K562 (cell line): ENCODE measurements around the gene TACR2. TPM values are rescaled to one million over a fixed set of nuclear protein-coding genes. Genes with fewer than 3 reads are reported as not detected.

Experiments
- ATF1 ChIP-seq, 2 experiments: fragments of 450-650 bp in 1 of 2; IDR thresholded peaks; 2 replicates each; pipeline ENCODE4 v1.6.1; 2016; ENCODE audit warnings: missing compliant biosample characterization in 1 of 2, missing genetic modification characterization in 1 of 2
- CBFA2T3 ChIP-seq: fragments of 450-650 bp; IDR thresholded peaks from 2 replicates; pipeline ENCODE4 v1.6.1; 2017
- FOXA1 ChIP-seq: fragments of 450-650 bp; IDR thresholded peaks from 2 replicates; pipeline ENCODE4 v1.6.1; 2016; ENCODE audit warnings: mild to moderate bottlenecking, borderline replicate concordance
- FOXK1 ChIP-seq: sonication (generic); formaldehyde crosslinking; IDR thresholded peaks from 2 replicates; pipeline ENCODE4 v1.8.0; 2022; ENCODE audit warnings: missing genetic modification reagents, mild to moderate bottlenecking, borderline replicate concordance
- FOXK2 ChIP-seq, 2 experiments: fragments of 450-650 bp; IDR thresholded peaks in 1 of 2; conservative IDR thresholded peaks in 1 of 2; 2 replicates each; pipeline ENCODE4 v1.6.1; 2016; ENCODE audit warnings: low read depth in 2 of 2, mild to moderate bottlenecking in 1 of 2
- HEY1 ChIP-seq: fragments of 250-450 bp; sonication (Bioruptor Pico); IDR thresholded peaks from 2 replicates; pipeline ENCODE4 v1.5.0; 2020; ENCODE audit warnings: mild to moderate bottlenecking, moderate library complexity, borderline replicate concordance
- LCOR ChIP-seq: sonication (generic); formaldehyde crosslinking; IDR thresholded peaks from 2 replicates; pipeline ENCODE4 v1.8.0; 2022; ENCODE audit warnings: mild to moderate bottlenecking, missing genetic modification reagents
- MEF2D ChIP-seq: conservative IDR thresholded peaks from 2 replicates; pipeline ENCODE4 v1.6.1; 2016; ENCODE audit warnings: low read depth, missing genetic modification characterization, missing compliant biosample characterization
- MTA1 ChIP-seq: fragments of 450-650 bp; IDR thresholded peaks from 2 replicates; pipeline ENCODE4 v1.6.1; 2017; ENCODE audit warnings: borderline replicate concordance
- NBN ChIP-seq: fragments of 450-650 bp; IDR thresholded peaks from 2 replicates; pipeline ENCODE4 v1.6.1; 2016; ENCODE audit warnings: low read depth, mild to moderate bottlenecking
- NEUROD1 ChIP-seq: fragments of 150-350 bp; IDR thresholded peaks from 2 replicates; pipeline ENCODE4 v1.6.1; 2014; ENCODE audit warnings: borderline replicate concordance, low read length, low read depth; ENCODE audit not compliant: partially characterized antibody
- NFE2L1 ChIP-seq: fragments of 450-650 bp; IDR thresholded peaks from 2 replicates; pipeline ENCODE4 v1.6.1; 2016; ENCODE audit warnings: missing genetic modification characterization, low read depth, mild to moderate bottlenecking, missing compliant biosample characterization, moderate library complexity, borderline replicate concordance
- RB1 ChIP-seq: fragments of 450-650 bp; IDR thresholded peaks from 2 replicates; pipeline ENCODE4 v1.6.1; 2017; ENCODE audit warnings: low read depth, mild to moderate bottlenecking
- RBBP5 ChIP-seq: fragments of 200-600 bp; sonication (generic); IDR thresholded peaks from 2 replicates; pipeline ENCODE4 v1.6.1; 2012; ENCODE audit warnings: borderline replicate concordance, mild to moderate bottlenecking, low read length, control low read depth, inconsistent platforms; ENCODE audit not compliant: insufficient read depth, poor library complexity, severe bottlenecking
- RBM15 ChIP-seq: fragments of 200-400 bp; formaldehyde crosslinking; IDR thresholded peaks from 2 replicates; pipeline ENCODE4 v1.6.1; 2018; ENCODE audit warnings: mild to moderate bottlenecking, low read length, moderate library complexity; ENCODE audit not compliant: insufficient read depth
- SOX6 ChIP-seq: fragments of 450-650 bp; IDR thresholded peaks from 2 replicates; pipeline ENCODE4 v1.6.1; 2014; ENCODE audit warnings: mild to moderate bottlenecking
- XRCC5 ChIP-seq: fragments of 200-400 bp; formaldehyde crosslinking; IDR thresholded peaks from 2 replicates; pipeline ENCODE4 v1.6.1; 2017; ENCODE audit warnings: low read depth, mild to moderate bottlenecking, low read length
- ZEB2 ChIP-seq: fragments of 450-650 bp; IDR thresholded peaks from 2 replicates; pipeline ENCODE4 v1.6.1; 2016
- ZNF316 ChIP-seq: fragments of 450-650 bp; IDR thresholded peaks from 2 replicates; pipeline ENCODE4 v1.6.1; 2016
- polyA plus RNA-seq, 8 experiments: library from polyadenylated mRNA; depleted of rRNA in 4 of 8; stranded (reverse) in 5 of 8; unstranded in 3 of 8; fragments of >200 nt; fragmentation: Nextera tagmentation in 2 of 8; fragmentation: Illumina TruSeq in 1 of 8; extraction: Ambion mirVana in 2 of 8; extraction: Trizol in 1 of 8; gene quantifications; 2 replicates each; pipeline versions ENCODE4 v1.2.1 to v1.2.3, GENCODE V29; 2011 to 2014; ENCODE audit warnings: inconsistent platforms in 1 of 8, missing spikeins in 1 of 8
- total RNA-seq, 7 experiments: library from RNA; depleted of rRNA in 6 of 7; stranded (reverse); fragments of >200 nt in 6 of 7; fragmentation: Illumina TruSeq in 2 of 7; extraction: Trizol in 2 of 7; gene quantifications; 2 replicates each; pipeline versions ENCODE4 v1.2.1 to v1.2.3, GENCODE V29; 2011 to 2021; ENCODE audit warnings: low replicate concordance in 1 of 7
- TF ChIP-seq, protein P1 (sequence below): fragments of 450-650 bp; IDR thresholded peaks from 2 replicates; pipeline ENCODE4 v1.6.1; 2016; ENCODE audit warnings: low read depth, mild to moderate bottlenecking, moderate library complexity
- TF ChIP-seq, protein P2 (sequence below), 3 experiments: fragments of 200-800 bp in 1 of 3; fragments of 250-450 bp in 1 of 3; fragments of 450-650 bp in 1 of 3; sonication (Bioruptor Pico) in 1 of 3; sonication (Bioruptor generic) in 1 of 3; formaldehyde crosslinking in 1 of 3; IDR thresholded peaks; 2 replicates each; pipeline versions ENCODE4 v1.6.1 to v1.8.0; 2016 to 2022; ENCODE audit warnings: mild to moderate bottlenecking in 2 of 3, missing genetic modification characterization in 2 of 3, missing compliant biosample characterization in 1 of 3, moderate library complexity in 1 of 3
- TF ChIP-seq, protein P3 (sequence below): fragments of 200-800 bp; sonication (Bioruptor generic); IDR thresholded peaks from 2 replicates; pipeline ENCODE4 v1.6.1; 2017; ENCODE audit warnings: missing genetic modification characterization, missing compliant biosample characterization

TACR2 gene
- total and polyA plus RNA-seq, 9 of the 15 experiments (the other 6 are each of a cell fraction or from before 2014, with no cell fraction given) = not detected

DNA sequence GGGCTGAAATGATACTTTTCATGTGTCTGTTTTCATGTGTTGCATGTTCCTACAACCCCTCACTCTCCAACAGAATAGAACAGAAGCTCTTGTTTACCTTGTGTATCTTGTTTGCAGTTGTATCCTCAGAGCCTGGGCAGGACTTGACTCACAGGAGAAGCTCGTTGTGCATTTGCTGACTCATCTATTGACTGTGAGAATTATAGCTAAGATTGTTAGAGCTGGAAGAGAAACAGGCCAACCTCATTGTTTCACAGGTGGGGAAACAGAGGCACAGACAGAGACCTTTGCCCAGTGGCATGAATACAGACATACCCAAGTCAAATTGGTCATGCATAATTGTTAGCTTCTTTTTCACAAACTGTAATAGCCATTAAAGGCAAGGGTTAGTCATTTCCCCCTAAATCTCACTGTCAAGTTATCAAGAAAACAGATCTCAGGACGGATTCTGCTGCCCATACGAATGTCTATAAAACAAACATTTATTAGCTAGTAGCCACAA, 30.0 kb upstream of the TACR2 start (continued):
- TF ChIP-seq, protein P1, sequence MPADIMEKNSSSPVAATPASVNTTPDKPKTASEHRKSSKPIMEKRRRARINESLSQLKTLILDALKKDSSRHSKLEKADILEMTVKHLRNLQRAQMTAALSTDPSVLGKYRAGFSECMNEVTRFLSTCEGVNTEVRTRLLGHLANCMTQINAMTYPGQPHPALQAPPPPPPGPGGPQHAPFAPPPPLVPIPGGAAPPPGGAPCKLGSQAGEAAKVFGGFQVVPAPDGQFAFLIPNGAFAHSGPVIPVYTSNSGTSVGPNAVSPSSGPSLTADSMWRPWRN = peak; percentile 30; the same call in 1 of the 2 replicates
- TF ChIP-seq RBM15 (no peak), HEY1 (CRISPR knock-in tag) (0 out of 2 replicates have a peak, but pooled peaks have one; percentile 32), FOXK1 (CRISPR knock-in tag) (0 out of 2 replicates have a peak, but pooled peaks have one; percentile 76), NEUROD1 (peak; percentile 21), MEF2D (tag) (0 out of 2 replicates have a peak, but pooled peaks have one; percentile 35), CBFA2T3 (peak; percentile 24; the same call in 1 of the 2 replicates), ATF1 (CRISPR knock-in tag; IDR thresholded peaks at IDR 0.05) (no peak), ATF1 (tag; IDR thresholded peaks at IDR 0.05) (peak; percentile 46; the same call in 1 of the 2 replicates), ZNF316 (peak; percentile 99), NFE2L1 (peak; percentile 75), MTA1 (peak; percentile 47; the same call in 1 of the 2 replicates), RBBP5 (peak; percentile 38), LCOR (no peak), ZEB2 (0 out of 2 replicates have a peak, but pooled peaks have one; percentile 52), SOX6 (peak; percentile 83), XRCC5 (no peak), FOXK2 (conservative IDR thresholded peaks at IDR 0.05 in 1 of 2, IDR thresholded peaks at IDR 0.05 in 1 of 2; ENCODE audit: low read depth in 2 of 2) (peak; percentile 90 to 95), FOXA1 (peak; percentile 68), RB1 (no peak), NBN (peak; percentile 56; the same call in 1 of the 2 replicates)
- TF ChIP-seq, protein P2, sequence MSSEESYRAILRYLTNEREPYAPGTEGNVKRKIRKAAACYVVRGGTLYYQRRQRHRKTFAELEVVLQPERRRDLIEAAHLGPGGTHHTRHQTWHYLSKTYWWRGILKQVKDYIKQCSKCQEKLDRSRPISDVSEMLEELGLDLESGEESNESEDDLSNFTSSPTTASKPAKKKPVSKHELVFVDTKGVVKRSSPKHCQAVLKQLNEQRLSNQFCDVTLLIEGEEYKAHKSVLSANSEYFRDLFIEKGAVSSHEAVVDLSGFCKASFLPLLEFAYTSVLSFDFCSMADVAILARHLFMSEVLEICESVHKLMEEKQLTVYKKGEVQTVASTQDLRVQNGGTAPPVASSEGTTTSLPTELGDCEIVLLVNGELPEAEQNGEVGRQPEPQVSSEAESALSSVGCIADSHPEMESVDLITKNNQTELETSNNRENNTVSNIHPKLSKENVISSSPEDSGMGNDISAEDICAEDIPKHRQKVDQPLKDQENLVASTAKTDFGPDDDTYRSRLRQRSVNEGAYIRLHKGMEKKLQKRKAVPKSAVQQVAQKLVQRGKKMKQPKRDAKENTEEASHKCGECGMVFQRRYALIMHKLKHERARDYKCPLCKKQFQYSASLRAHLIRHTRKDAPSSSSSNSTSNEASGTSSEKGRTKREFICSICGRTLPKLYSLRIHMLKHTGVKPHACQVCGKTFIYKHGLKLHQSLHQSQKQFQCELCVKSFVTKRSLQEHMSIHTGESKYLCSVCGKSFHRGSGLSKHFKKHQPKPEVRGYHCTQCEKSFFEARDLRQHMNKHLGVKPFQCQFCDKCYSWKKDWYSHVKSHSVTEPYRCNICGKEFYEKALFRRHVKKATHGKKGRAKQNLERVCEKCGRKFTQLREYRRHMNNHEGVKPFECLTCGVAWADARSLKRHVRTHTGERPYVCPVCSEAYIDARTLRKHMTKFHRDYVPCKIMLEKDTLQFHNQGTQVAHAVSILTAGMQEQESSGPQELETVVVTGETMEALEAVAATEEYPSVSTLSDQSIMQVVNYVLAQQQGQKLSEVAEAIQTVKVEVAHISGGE (CRISPR knock-in tag; IDR thresholded peaks at IDR 0.05) = 0 out of 6 replicates have a peak, but pooled peaks of 1 of the 3 experiments have one; percentile 43
- TF ChIP-seq, protein P3, sequence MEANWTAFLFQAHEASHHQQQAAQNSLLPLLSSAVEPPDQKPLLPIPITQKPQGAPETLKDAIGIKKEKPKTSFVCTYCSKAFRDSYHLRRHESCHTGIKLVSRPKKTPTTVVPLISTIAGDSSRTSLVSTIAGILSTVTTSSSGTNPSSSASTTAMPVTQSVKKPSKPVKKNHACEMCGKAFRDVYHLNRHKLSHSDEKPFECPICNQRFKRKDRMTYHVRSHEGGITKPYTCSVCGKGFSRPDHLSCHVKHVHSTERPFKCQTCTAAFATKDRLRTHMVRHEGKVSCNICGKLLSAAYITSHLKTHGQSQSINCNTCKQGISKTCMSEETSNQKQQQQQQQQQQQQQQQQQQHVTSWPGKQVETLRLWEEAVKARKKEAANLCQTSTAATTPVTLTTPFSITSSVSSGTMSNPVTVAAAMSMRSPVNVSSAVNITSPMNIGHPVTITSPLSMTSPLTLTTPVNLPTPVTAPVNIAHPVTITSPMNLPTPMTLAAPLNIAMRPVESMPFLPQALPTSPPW (CRISPR knock-in tag) = 0 out of 2 replicates have a peak, but pooled peaks have one; percentile 14
